NCI-H2107 (cell line): ENCODE results near the gene PGR.
"Not testable (repeated sequence)": the region's sequence is repeated elsewhere in the genome, so short reads cannot be mapped to it uniquely, and the experiment has no call there.

Experiments used
- DNase-seq: peaks from one replicate; lab custom pipeline; 2025; lab: John Stamatoyannopoulos, UW

Gene PGR

DNA sequence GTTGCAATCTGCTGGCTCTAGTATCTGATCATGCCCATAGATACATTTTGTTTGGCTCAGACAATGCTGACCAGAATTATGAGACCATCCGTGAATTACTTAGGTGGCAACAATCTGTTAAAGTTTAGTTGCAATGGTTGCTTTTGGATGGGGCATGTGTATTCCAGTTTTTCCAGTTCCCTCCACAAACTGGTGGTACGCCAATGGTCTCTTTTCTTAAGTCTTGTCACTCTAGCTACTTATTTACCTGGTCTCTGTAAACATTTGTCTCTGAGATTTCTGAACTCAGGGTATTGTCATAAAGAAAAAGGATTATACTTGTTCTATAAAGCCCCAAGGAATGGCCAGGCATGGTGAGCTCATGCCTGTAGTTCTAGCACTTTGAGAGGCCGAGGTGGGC is 65.9 kb downstream of the PGR start:
- no peak for DNase-seq

DNA sequence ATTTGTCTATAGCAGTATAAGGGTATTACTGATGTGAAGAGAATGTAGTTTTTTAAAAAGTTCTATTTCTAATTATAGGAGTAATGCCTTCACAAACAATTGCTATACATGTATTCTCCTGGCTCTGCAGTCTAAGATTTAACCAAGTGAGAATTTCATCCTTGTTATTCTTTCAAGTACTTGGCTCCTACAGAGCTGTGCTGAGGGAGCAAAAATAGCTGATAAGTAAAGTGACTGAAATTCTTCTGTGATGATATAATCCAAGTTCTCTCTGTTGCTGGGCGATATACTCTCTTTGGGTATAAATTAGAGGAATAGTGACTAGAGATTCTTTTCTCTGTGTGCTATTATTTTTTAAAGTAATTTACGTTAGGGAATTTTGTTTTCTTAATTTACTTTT is 68.0 kb downstream of the PGR start:
- no peak for DNase-seq

DNA sequence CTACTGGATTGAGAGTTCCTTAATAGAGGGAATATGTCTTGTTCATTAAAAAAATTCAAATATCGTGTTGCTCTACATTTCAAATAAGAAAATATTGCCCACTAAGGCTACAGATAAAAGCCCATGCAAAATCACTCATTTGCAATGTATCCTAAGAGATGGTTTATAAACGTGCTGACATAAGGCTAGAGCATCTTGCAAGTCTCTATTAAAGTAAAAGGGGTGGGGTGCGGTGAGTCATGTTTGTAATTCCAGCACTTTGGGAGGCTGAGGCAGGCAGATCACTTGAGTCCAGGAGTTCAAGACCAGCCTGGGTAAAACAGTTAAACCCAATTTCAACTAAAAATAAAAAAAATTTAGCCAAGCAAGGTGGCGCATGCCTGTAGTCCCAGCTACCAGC is 70.3 kb downstream of the PGR start:
- DNase-seq: no peak

DNA sequence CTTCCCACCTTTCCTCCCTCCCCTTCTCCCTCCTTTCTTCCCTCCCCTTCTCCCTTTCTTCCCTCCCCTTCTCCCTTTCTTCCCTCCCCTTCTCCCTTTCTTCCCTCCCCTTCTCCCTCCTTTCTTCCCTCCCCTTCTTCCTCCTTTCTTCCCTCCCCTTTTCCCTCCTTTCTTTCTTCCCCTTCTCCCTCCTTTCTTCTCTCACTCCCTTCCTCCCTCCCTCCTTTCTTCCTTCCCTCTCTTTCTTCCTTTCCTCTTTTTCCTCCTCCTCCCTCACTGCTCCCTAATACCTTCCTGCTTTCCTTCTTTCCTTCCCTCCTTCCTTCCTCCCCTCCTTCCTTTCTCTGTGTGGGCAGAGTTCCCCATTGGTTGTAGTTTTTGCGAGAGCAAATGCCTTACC is 76.1 kb downstream of the PGR start:
- no peak for DNase-seq

DNA sequence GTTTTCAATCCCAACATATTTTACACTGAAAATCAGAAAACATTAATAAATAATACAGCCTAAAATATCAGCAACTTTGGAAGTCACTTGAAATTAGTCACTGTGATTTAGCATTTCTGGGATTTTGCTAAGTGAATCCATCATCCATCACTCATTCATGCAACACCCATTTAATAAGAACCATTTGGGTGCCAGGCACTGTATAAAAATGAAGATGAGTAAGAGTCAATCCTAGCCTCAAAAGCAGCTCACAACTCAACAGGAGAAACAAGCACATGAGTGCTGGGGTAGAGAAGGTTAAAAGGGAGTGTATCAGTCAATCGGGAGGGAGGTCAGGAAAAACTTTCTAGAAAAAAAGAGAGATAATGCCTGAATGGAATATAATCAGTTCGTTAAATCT is 77.9 kb downstream of the PGR start:
- DNase-seq: no peak

DNA sequence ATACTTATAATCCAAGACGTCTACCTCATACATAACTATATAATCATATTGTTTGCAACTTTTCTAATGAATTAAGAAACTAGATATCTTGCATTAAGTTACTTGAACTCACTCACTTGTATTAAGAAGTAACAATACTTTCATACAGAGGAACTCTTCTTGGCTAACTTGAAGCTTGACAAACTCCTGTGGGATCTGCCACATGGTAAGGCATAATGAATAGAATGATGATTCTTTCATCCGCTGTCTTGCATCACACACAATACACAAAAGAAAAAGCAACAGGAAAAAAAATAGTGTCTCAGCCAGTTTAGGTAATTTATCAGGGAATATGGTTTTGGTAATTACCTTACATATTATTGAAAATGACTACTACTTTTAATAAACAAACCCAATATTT is 79.8 kb downstream of the PGR start:
- DNase-seq: no peak

DNA sequence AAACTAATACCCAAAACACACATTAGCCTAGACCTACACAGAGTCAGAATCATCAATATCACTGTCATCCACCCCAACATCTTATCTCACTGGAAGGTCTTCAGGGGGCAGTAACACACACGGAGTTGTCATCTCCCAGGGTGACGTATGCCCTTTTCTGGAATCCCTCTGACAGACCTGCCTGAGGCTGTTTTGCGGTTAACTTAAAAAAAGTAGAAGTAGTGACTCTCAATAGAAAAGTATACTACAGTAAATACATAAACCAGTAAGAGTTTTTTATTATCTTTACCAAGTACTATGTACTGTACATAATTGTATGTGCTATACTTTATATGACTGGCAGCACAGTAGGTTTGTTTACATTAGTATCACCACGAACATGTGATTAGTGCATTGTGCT is 80.5 kb downstream of the PGR start:
- DNase-seq: no peak

DNA sequence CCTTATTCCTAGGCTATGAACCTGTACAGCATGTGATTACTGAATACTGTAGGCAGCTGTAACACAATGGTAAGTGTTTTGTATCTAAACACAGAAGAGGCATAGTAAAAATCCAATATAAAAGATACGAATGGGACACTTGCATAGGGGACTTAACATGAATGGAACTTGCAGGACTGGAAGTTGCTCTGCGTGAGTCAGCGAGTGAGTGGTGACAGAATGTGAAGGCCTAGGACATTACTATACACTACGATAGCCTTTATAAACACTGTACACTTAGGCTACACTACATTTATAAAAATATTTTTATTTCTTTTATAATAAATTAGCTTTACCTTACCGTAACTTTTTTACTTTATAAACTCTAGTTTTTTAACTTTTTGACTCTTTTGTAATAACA is 81.1 kb downstream of the PGR start:
- DNase-seq: no peak

DNA sequence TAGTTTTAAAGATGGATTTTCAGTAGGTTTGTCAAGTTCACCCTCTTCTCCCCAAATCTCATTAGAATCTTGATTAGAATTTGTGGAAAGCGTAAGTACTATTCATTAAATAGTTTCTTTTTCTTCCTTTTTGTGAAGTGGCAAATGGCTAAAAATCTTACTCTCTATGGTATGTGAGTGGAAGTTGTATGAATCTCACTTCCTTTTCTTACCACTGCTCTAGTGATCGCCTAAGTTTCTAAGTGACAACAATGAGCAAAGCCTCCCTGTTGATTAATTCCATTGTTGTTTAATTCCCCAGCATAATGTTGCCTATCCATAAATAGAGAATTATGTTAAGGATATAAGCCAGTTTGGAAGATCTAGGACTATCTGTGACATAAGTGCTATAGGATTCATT is 82.7 kb downstream of the PGR start:
- DNase-seq: no peak

DNA sequence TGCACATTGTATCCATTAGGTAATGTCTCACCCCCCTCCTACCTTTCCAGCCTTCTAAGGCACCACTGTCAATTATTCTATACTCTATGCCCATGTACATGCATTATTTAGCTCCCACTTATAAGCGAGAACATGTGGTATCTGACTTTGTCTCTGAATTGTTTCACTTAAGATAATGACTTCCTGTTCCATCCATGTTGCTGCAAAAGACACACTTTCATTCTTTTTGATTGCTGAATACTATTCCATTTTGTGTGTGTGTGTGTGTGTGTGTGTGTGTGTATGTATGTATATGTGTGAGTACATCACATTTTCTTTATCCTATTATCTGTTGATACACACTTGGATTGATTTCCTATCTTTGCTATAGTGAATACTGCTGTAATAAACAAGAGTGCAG is 84.2 kb downstream of the PGR start:
- DNase-seq: no peak

DNA sequence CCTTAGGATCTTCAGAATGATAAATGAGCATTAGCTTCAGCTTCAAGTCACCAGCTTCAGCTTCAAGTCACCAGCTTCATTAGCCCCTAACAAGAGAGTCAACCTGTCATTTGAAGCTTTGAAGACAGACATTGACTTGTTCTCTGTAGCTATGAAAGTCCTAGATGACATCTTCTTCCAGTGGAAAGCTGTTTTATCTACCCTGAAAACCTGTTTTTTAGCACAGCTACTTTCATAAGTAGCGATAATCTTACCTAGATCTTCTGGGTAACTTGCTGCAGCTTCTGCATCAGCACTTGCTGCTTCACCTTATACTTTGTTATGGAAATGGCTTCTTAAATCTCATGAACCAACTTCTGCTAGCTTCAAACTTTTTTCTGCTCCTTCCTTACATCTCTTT is 85.7 kb downstream of the PGR start:
- no peak for DNase-seq

DNA sequence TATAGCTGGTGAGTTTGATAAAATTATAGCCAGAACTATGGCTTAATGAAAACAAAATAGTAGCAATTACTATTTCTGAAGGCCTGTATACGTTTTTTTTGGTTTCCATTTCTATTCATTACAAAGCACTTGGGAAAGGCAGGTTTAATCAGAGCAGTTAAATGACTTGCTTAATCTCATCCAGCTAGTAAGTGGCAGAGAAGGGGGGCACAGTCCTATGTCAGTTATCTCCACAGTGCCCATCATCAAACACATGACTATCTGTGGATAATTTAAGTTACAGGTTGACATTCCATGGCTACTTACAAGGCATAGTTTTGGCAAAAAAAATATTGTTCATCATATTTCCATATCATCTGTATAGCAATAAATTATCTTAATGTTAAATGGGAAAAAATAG is 93.7 kb downstream of the PGR start:
- DNase-seq: no peak

DNA sequence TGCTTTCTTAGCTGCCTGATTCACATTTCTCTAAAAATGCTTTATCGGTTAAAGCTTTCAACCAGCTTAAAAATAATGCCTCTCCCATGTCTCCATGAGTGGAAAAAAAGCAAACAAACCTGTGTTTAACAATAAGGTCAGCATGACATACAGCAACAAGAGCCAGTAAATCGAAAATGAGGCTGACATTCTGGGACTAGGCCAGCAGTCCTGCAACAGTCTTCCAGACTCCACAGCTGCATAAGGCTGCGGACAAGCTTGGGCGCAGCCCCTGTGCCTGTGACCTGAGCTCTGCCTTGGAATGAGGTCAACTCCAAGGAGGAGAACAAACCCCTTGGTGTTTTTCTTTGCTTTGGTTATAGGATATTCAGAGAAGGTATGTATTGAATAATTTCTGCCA is 95.5 kb downstream of the PGR start:
- DNase-seq: no peak

DNA sequence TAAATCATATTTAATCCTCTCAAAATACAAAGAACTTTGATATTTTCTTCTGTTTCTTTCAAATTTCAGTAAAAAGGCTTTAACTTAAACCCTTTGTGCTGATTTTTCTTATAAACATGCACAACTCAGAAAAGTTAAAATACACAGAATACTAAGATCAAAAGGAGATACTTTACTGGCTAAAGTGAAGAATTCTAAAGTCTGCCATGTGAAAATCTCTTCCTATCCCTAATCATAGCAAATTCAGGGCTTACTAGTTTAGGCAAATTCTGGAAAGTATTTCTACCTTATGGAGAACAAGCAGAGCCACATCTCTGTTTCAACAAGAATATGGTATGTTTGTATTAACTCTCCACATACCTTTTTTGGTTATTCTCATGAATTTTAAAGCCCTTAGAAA is 96.6 kb downstream of the PGR start:
- DNase-seq: no peak

DNA sequence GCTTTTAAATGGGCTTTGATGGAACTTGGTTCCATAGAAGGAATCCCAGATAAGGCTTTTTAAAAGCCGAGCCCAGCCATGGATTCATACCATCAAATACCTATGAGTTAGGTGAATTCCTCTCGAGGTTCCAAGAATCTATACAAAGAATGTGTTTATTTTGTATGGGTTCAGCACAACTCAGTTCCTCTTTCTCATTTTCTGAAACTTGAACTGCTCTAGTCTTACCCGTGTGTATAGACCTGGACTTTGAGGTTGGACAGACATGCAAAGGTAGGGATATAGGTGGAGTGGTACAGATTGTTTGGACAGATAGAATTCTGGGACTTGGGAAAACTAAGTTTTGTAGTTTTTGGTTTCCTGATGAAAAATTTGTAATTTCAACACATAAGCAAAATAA is 97.9 kb downstream of the PGR start:
- DNase-seq: no peak

DNA sequence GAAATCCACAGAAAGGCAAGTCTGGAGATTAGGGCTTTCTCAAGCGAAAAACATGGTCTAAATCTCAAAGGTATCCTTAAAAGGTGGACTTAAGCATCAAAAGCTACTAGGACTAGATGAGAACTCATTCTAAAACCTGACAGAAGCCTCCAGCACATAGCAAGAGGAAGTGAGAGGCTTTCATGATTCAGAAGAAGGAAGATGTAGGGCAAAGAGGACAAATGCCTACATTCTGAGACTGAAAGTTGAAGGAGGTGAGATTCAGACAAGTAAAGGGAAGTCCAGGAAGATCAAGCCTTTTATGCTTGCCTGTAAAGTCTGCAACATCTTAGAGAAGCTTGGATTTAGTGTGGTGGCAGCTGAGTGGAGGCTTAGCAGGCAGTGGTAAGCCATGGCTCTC is 98.9 kb downstream of the PGR start:
- DNase-seq: no peak

DNA sequence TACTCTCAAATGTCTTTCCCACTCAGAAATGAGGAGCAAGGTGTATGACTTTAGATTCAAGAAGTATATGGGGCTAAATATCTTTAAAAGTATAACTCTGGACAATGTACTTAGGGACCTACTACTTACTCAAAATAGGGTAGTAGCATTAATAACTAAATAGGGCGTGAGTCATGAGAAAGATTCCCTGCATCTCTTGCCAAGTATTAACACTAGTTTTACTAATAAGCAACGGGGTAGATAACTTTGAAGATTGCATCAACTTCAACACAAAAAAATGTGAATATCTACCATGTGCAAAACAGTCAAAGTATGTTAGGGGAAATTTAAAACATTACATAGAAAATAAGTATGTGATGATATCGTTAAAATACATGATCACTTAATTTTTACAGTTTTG is 99.6 kb downstream of the PGR start:
- no peak for DNase-seq

DNA sequence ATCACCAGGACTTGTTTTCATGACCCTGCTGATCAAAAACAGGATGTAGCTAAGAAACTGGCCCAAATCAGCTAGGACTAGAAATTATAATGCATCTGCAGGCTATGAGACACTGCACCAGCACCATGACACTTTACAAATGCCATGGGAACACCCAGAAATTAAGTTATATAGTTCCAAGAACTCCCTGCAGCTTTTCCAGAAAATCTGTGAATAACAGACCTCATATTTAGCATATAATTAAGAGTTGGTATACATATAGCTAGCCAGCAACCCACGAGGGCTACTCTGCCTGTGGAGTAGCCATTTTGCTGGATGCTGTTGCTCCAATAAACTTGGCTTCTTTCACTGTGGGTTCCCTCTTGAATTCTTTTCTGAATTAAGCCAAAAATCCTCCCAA is 101.0 kb downstream of the PGR start:
- DNase-seq: no peak

DNA sequence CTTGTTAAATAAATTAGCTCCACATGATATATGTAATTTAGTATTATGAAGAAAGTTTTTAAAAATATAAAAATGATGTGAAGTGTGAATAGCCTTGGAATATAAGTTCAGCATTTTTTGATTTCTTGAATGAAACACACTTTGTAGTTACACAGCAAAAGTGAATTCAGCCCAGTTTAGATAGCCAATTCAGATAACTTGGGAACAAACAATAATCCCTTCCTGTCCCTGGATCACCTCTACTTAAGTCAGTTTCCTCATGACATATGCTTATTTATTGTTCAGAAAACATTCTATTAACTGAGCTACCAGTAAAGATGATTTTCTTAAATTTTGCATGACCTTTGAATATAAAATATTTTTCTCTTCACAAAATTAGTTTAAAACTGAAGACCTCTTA is 107.4 kb downstream of the PGR start:
- no peak for DNase-seq

DNA sequence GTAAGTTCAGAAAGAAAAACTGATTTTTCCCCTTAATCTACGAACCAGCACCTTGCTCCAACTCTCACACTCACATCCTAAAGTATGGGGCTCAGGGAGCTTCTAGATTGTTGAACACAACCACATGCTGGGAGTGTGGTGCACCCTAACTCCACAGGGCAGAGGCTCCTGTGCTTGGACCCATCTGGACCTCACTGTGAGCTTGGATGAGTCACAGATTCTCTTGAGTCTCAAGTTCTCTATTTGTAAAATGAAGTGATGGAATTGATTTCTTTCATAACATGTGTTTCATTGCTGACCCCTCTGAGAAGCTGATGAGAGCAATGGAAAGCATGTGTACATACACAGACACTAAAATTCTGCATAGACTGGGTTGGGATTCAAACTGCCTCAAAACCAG is 109.7 kb downstream of the PGR start:
- DNase-seq: no peak

DNA sequence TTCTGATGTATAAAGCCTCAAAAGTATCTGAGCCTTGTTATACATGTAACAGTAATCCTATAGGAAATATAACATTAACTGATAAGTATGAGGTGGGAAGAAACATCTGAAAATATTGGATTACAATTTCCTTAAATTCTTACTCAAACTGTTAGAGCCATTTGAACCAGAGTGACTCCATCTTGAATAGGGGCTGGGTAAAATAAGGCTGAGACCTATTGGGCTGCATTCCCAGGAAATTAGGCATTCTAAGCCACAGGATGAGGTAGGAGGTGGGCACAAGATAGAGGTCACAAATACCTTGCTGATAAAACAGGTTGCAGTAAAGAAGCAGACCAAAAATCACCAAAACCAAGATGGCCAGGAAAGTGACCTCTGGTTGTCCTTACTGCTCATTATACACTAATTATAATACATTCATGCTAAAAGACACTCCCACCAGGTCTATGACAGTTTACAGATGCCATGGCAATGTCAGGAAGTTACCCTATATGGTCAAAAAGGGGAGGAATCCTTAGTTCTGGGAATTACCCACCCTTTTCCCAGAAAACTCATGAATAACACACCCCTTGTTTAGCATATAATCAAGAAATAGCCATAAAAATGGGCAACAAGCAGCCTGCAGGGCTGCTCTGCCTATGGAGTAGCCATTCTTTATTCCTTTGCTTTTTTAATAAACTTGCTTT is 114.9 kb downstream of the PGR start:
- no peak for DNase-seq

DNA sequence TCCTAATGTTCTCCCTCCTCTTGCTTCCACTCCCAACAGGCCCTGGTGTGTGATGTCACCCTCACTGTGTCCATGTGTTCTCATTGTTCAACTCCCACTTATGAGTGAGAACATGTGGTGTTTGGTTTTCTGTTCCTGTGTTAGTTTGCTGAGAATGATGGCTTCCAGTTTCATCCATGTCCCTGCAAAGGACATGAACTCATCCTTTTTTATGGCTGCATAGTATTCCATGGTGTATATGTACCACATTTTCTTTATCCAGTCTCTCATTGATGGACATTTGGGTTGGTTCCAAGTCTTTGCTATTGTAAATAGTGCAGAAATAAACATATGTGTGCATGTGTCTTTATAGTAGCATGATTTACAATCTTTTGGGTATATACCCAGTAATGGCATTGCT is 115.9 kb downstream of the PGR start:
- not testable (repeated sequence) for DNase-seq

DNA sequence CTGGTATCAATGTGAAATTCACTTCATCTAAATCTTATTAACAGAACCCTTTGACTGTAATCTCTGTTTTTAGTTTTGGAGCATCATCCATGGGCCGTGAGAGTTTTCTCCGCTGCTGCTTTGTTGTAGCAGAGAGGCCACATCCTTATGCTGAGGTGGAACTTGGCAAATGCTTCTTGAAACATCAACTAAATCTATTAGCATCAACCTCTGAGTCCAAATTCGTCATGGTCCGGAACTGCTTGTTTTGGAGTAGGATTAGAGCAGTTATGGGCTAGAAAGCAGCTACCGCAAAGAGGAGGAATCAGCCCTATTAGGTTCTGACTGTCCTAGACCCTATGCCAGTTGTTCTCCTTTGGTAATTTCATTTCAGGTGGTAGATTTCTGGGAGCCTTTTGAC is 117.7 kb downstream of the PGR start:
- no peak for DNase-seq

DNA sequence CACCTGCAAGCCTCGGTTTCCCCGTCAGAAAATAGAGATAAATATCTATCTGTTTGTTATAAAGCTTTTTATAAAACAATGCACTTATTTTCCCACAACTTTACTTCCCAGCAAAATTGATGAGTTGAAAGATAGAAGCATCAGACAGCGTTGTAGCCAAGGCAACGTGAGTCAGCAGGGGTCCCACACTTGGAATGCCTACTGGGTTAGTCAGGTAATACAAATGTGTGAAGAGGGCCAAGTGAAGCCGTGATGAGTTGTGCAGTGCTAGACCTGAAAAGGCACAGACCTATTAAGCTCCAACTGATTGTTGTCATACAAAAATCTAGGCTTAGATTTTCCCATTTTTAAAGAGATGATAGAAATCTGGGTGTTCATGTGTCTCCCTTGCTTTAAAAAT is 118.7 kb downstream of the PGR start:
- DNase-seq: no peak

DNA sequence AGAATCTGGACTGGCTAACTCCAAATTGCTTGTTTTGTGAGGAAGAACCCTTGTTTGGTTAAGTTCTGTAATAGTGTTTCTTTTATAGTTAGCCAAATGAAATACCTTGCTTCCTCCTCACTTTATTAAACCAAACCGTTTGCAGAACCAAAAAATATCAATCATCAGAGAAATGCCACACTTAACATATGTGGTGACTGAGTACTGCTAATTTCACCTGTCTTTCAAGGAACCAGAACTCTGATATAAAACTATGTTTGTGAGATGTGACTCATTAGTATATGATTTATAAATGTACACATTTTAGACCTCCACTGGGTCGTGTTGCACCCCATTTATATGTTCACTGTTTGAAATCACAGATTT is 119.9 kb downstream of the PGR start:
- DNase-seq: no peak
